Ishikawa (cell line): ENCODE results near the gene MAGI1.

ENCODE experiments used
- CEBPB ChIP-seq: IDR thresholded peaks from 2 replicates; pipeline ENCODE4 v1.6.1; 2012
- CREB1 ChIP-seq: IDR thresholded peaks from 2 replicates; pipeline ENCODE4 v1.6.1; 2012; ENCODE audit warnings: low read depth
- EGR1 ChIP-seq: IDR thresholded peaks from 2 replicates; pipeline ENCODE4 v1.6.1; 2012
- EP300 ChIP-seq: IDR thresholded peaks from 2 replicates; pipeline ENCODE4 v1.6.1; 2012; ENCODE audit warnings: borderline replicate concordance
- FOXM1 ChIP-seq: IDR thresholded peaks from 2 replicates; pipeline ENCODE4 v1.6.1; 2012; ENCODE audit warnings: low read depth, borderline replicate concordance
- MAX ChIP-seq: IDR thresholded peaks from 2 replicates; pipeline ENCODE4 v1.6.1; 2012
- NFIC ChIP-seq: IDR thresholded peaks from 2 replicates; pipeline ENCODE4 v1.6.1; 2012
- RAD21 ChIP-seq: IDR thresholded peaks from 2 replicates; pipeline ENCODE4 v1.6.1; 2012; ENCODE audit warnings: low read depth
- REST ChIP-seq: IDR thresholded peaks from 2 replicates; pipeline ENCODE4 v1.6.1; 2012; ENCODE audit warnings: low read depth, mild to moderate bottlenecking
- TAF1 ChIP-seq: IDR thresholded peaks from 2 replicates; pipeline ENCODE4 v1.6.1; 2012; ENCODE audit warnings: low read depth, mild to moderate bottlenecking
- TCF12 ChIP-seq: IDR thresholded peaks from 2 replicates; pipeline ENCODE4 v1.6.1; 2012; ENCODE audit warnings: low read depth
- USF1 ChIP-seq: IDR thresholded peaks from 2 replicates; pipeline ENCODE4 v1.6.1; 2012
- YY1 ChIP-seq: IDR thresholded peaks from 2 replicates; pipeline ENCODE4 v1.6.1; 2012; ENCODE audit warnings: low read depth

DNA sequence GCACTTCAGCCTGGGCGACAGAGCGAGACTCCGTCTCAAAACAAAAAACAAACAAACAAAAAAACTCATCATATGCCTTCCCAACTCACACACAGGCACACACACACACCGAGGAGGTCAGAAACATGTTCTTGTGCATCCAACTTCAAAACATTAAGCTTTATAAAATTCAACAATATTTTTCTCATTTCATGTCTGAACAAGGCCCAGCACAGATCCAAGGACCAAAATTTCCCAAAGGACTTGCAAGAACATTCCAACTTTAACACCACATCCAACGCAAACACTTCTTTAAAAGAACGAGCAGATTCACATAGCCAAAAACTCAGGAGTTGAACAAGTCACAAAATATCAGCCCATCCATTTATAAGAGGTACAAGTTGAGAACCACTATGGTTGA, 148.4 kb downstream of the MAGI1 start:
- TF ChIP-seq MAX (no peak), CREB1 (no peak), CEBPB (no peak), REST (no peak), FOXM1 (no peak), RAD21 (no peak), TCF12 (no peak), EP300 (no peak), EGR1 (no peak), TAF1 (no peak), YY1 (no peak), USF1 (no peak), NFIC (no peak)
